ENCODE results near the gene CTRB1. TPM values are rescaled to one million over a fixed set of nuclear protein-coding genes. Genes with fewer than 3 reads are reported as not detected.

CTRB1 gene
- total RNA-seq, 1 experiment from 2014 or later, result not detected

GRCh38 chr16:75243667-75244224, 25.0 kb downstream of the CTRB1 start:
- Histone ChIP-seq H3K36me3 (ENCODE audit: insufficient read depth, low read length, poor library complexity, severe bottlenecking) (no peaks in the 10 kb centered on the region), H3K9me3 (ENCODE audit: low read depth, low read length, poor library complexity, severe bottlenecking) (no peaks in the 10 kb centered on the region), H3K4me1 (ENCODE audit: insufficient read depth, low read length, poor library complexity, severe bottlenecking) (peaks cover 42% of the 10 kb centered on the region), H3K27ac (ENCODE audit: low read depth, low read length, poor library complexity, severe bottlenecking) (no peak overlapping the region), H3K4me3 (ENCODE audit: low read depth, low read length, poor library complexity, severe bottlenecking) (no peak overlapping the region), H3K27me3 (replicated peaks; ENCODE audit: insufficient read depth, low read depth, low read length, poor library complexity) (no peaks in the 10 kb centered on the region)
- TF ChIP-seq CTCF (conservative IDR thresholded peaks at IDR 0.05; ENCODE audit: low read depth, low read length) (no peak), EZH2 (IDR thresholded peaks at IDR 0.05; ENCODE audit: borderline replicate concordance, low read depth, low read length, poor library complexity, severe bottlenecking) (no peak)
- CTCF ChIA-PET, result no interaction called here
- BruUV-seq (replicated peaks), result no TSS peak
- intact Hi-C loops (cut with micrococcal nuclease; ENCODE audit: unreplicated experiment), result no loop called here
- DNase-seq (ENCODE audit: low spot score), result no peak
- POLR2A ChIA-PET (ENCODE audit: low non-redundant PET), result no interaction called here

GRCh38 chr16:75244225-75244809, 25.5 kb downstream of the CTRB1 start:
- no peaks in the 10 kb centered on the region for H3K27me3 ChIP-seq (replicated peaks; ENCODE audit: insufficient read depth, low read depth, low read length, poor library complexity)
- CTCF ChIA-PET, result no interaction called here
- H3K27ac ChIP-seq (ENCODE audit: low read depth, low read length, poor library complexity, severe bottlenecking), result peak overlapping the region; percentile 65
- H3K36me3 ChIP-seq (ENCODE audit: insufficient read depth, low read length, poor library complexity, severe bottlenecking), result no peaks in the 10 kb centered on the region
- H3K4me3 ChIP-seq (ENCODE audit: low read depth, low read length, poor library complexity, severe bottlenecking), result no peak overlapping the region
- DNase-seq (ENCODE audit: low spot score), result no peak
- TF ChIP-seq CTCF (conservative IDR thresholded peaks at IDR 0.05; ENCODE audit: low read depth, low read length), result no peak
- no peak for TF ChIP-seq EZH2 (IDR thresholded peaks at IDR 0.05; ENCODE audit: borderline replicate concordance, low read depth, low read length, poor library complexity, severe bottlenecking)
- H3K9me3 ChIP-seq (ENCODE audit: low read depth, low read length, poor library complexity, severe bottlenecking), result no peaks in the 10 kb centered on the region
- intact Hi-C loops (cut with micrococcal nuclease; ENCODE audit: unreplicated experiment), result no loop called here
- POLR2A ChIA-PET (ENCODE audit: low non-redundant PET), result no interaction called here
- H3K4me1 ChIP-seq (ENCODE audit: insufficient read depth, low read length, poor library complexity, severe bottlenecking), result peaks cover 36% of the 10 kb centered on the region
- no TSS peak for BruUV-seq (replicated peaks)

- Histone ChIP-seq H3K9me3 (ENCODE audit: low read depth, low read length, poor library complexity, severe bottlenecking) (no peaks in the 10 kb centered on the region), H3K4me3 (ENCODE audit: low read depth, low read length, poor library complexity, severe bottlenecking) (no peak overlapping the region), H3K27ac (ENCODE audit: low read depth, low read length, poor library complexity, severe bottlenecking) (peak overlapping the region; percentile 65), H3K27me3 (replicated peaks; ENCODE audit: insufficient read depth, low read depth, low read length, poor library complexity) (no peaks in the 10 kb centered on the region), H3K4me1 (ENCODE audit: insufficient read depth, low read length, poor library complexity, severe bottlenecking) (peaks cover 31% of the 10 kb centered on the region), H3K36me3 (ENCODE audit: insufficient read depth, low read length, poor library complexity, severe bottlenecking) (no peaks in the 10 kb centered on the region)
- intact Hi-C loops (cut with micrococcal nuclease; ENCODE audit: unreplicated experiment), result no loop called here
- ChIA-PET CTCF (no interaction called here), POLR2A (ENCODE audit: low non-redundant PET) (no interaction called here)
- DNase-seq (ENCODE audit: low spot score), result no peak
- TF ChIP-seq CTCF (conservative IDR thresholded peaks at IDR 0.05; ENCODE audit: low read depth, low read length) (no peak), EZH2 (IDR thresholded peaks at IDR 0.05; ENCODE audit: borderline replicate concordance, low read depth, low read length, poor library complexity, severe bottlenecking) (no peak)
- no TSS peak for BruUV-seq (replicated peaks)
These were observed 26.3 kb downstream of the CTRB1 start for GRCh38 chr16:75244844-75245758.
